ENCODE data around the gene PCSK6.

The PCSK6 gene

DNA sequence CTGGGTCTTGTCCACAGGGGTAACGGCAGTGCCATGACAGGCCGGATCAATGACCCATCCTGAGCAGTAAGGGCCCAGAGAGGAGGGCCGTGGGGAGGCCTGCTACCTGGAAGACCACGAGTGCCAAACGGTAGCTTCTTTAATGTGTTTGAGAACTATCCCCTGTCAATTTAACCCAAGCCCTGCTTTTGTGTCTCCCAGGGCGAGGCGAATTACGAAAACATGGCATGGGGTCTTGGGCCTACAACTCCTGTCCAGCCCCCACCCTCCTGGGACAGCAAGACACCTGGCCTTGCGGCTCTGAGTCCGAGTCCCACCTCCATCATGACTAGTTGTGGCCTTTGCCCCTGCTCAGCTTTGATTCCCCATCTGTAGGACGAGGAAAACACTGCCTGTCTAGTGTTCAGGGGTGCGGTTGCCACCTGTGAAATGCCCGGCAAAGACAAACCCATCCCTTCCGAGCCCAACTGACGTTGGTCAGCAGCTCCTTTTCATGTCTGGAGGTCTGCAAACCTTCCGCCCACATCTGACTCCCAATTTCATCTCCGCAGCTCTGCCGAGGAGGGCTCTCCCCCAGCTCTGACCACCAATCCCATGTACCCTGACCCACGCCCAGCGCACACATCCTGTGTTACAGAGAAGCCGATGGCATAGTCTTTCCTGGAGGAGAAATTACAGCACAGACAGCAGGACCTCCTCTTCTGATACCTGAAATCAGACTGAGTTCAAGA, 165.5 kb downstream of the PCSK6 start:
- DNase-seq, result no peak

GRCh38 chr15:101322854-101323477, 166.5 kb downstream of the PCSK6 start:
- DNase-seq, result no peak

DNA sequence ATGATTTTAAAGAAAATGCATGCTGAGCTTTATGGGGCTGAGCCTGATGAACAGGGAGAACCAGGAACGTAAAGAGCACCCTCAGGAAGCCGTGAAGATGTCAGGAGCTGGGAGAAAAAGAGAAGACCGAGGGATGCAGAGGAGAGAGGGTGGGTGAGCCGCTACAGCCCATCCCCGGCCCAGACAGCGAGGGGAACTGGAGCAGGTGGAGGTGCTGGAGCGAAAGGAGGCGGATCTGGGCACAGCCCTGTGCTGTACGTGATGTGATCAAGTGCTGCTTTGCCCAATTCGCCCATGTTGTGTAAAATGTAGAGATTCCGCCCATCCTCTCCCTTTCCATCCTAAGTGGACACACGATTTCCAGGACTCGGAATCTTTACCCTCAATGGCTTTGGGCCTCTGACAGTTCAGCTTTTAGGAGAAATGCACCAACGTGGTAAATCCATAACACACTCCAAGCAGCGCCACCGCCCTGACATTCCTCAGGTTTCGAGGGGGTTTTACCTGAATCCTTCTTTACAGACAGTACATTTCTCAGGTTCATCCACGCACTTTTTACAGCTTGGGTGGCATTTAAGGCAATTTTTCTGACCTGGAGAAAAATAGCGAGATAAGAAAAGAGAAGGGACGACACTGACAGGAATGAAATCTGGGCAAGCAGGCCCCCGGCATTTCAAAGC, 167.4 kb downstream of the PCSK6 start:
- DNase-seq, result no peak

GRCh38 chr15:101320501-101321052, 168.9 kb downstream of the PCSK6 start:
- DNase-seq, result peak in 3 of 5 donors; percentile 39 to 92 (median 40)

GRCh38 chr15:101318839-101319238, 170.7 kb downstream of the PCSK6 start:
- no peak for DNase-seq

- DNase-seq, result no peak
Observed at GRCh38 chr15:101318147-101318819, 171.2 kb downstream of the PCSK6 start.

DNA sequence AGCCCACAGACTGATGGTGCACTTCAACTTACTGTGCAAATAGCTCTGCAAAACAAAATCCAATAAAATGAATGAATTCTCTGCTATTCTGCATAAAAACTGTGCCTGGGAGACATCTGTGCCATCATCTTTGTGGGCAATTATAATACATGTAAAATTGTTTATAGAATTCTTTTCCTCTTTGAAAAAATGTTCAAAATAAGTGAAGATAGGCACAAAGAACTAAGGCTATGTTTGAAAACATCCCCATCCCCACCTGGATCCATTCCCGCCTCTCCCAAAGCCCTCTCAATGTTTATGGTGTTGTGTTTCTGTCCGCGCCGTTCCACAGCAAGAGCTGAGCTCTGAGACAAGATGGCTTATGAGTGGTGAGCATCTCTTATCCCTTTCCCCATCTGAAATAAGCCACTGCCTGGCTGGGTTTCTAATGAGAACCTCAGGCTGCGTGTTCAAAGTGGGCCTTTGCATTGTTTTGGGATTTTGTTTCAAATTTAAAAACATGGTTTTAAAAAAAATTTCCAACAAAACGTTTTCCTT, 172.1 kb downstream of the PCSK6 start:
- no peak for DNase-seq

DNA sequence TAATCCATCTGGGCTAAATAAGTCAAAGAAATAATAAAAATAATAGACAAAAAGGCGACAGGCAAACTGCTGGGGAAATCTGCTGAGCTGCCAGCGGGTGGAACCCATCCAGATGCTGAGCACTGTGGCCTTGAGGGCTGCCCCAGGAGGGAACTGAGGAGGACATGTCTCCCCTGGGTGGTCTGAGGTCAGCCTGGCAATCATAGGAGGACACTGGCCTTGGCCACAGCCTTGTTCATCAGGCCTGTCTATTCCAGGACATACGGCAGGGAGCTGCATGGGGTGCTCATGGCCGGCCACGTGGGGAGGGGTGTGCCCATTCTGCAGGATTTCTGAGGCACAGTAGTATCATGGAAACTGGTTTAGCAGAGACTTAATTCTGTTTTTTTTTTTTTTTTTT, 173.0 kb downstream of the PCSK6 start:
- no peak for DNase-seq

DNA sequence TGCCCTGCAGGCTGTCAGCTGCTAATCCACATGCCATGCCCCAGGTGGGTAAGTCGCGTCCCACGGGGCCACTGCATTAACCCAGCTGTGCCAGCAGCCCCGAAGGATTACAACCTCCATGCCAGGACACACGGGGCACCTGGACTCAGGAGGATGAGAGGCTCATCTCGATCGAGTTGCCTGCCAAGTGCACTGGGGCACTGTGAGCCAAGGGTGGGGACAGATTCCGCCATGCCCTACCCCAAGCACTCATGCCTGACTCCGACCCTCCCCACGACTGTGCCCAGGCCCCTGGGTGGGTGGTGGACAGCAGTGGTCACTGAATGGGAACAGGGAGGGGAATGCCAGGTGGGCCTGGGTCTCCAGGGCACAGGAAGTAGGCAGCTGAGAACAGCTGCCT, 173.8 kb downstream of the PCSK6 start:
- DNase-seq, result no peak

DNA sequence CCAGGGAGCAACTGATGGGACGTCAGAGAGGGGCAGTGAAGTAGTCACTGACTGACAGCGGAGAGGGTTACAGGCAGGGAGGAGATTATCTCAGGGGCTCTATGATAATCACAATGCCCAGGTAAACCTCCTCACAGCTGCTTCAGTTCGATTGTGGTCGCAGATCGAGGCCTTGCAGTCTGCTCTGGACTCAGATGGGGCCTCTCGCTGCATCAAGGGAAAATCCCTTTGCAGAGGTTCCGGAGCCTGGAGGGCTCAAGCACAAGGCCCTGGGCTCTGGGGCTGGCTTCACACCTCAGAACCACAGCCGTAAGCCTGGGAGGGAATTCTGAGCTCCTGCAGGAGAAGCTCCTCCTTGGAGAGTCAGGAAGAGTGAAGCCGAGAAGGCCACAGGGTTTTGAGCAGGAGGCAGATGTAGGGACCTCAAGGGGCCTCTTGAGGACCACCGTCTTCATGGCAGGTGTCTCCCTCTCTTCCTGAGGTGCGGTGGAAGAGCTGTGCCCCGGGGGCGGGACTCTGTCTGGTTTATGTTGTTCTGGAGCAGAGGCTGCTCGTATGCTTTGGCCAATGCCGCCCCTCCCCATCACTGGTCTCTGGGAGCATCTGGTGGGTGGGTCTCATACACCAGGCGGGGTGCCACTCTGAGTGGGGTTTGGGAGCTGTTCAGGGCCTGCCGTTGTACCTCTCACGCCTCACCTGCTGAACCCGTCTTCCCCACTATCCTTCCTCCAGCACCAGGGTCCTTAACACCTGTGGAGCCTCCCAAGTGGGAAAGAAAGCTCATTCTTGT, 175.0 kb downstream of the PCSK6 start:
- DNase-seq, result no peak

- DNase-seq, result no peak
Observed at GRCh38 chr15:101313041-101313761, 176.3 kb downstream of the PCSK6 start.

DNA sequence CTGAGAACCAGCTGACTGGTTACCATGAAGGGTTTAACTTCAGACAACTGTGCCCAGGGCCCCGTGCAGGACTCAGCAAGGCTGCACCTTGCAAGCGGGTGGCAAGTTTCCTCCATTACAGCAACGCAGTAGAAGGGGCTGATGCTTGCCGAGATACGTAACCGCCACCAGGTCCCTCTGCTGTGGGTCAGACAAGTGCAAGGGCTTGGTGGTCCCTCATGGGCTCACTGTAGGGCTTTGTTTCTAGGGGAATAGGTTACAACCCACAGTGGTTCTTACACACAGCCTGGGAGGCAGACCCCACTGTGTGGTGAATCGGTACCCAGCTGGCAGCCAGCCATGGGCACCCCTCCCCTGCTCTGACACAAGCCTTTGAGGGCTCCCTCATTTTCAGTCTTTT, 179.0 kb downstream of the PCSK6 start:
- DNase-seq, result no peak

- no peak for DNase-seq
Observed at GRCh38 chr15:101310161-101310480, 179.4 kb downstream of the PCSK6 start.

DNA sequence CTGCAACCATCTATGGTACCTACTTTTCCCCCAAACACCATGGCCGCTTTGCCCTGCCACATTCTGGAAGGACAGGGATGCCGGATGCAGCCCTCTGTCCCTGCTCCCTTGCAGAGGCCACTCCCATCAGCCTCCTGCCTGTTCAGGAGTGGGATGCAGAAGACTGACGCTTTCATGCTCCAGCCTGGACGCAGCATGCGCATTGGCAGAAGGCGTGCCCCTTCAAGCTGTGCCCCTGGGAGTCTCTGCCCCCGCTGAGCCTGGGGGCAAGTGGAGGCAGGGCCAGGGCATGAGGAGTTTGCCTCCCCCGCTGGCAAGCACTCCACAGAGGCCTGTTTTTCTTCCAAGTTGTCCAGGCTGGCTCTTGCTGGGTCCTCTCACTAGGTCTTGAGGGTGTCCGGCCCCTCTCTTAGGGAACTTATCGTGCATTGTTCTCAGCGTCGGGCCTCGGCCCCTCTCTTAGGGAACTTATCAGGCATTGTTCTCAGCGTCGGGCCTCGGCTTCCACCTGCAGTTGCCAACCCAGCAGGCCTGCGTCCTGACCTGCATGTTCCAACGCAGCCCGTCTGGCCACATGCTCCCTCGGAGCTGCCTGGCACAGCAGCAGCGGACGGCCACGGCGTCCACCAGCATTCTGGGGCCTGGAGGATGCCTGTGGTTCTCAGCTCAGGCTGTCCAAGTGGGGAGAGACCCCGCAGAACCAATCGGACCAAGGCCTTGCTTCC, 179.9 kb downstream of the PCSK6 start:
- DNase-seq, result no peak

GRCh38 chr15:101308604-101309435, 180.7 kb downstream of the PCSK6 start:
- no peak for DNase-seq

GRCh38 chr15:101307897-101308603, 181.5 kb downstream of the PCSK6 start:
- no peak for DNase-seq

DNA sequence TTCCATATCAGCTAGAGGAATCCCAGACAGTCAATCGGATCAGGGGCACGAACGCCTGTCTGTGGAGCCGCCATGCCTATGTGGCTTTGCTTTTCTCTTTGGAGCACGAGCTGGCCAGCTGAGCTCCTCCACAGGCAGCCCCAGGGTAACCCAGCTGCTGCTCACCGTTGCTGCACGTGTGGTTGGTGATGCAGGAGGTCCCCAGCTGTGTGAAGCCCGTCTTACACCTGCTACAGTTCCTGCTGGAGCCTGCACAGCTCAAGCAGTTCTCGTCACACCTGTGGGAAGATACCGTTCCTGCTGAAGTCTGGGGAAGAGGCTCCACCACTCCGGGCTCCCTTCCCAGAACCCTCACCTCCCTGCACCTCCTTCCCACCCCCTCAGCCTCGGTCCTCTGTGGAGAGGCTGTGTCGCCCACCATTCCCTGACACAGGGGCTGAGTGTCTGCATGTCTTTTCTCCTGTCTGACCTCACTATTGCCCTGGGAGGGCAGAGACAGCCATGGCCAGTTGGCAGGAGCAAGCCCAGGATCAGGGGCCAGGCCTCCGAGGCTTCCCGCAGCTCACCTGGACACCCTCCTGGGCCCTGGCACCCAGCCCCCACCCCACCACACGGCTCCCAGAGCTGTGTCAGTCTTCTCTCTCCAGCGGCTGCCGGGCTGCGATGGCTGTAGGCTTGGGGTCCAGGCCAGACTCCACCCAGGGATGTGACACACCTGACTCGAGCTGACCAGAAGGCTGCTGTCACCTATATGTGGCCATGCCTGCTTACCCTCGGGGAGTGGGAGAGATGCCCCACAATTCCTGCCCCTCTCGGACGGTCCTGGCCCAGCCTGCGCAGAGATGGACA, 182.2 kb downstream of the PCSK6 start:
- DNase-seq, result no peak
